GM20000 (cell line): ENCODE measurements around the gene SPINK8.

Experiments used
- DNase-seq: peaks from one replicate; pipeline ENCODE4 v3.0.0; 2012; ENCODE audit warnings: low spot score
- CTCF ChIP-seq: IDR thresholded peaks from 2 replicates; pipeline ENCODE4 v1.5.1; 2012; ENCODE audit warnings: mild to moderate bottlenecking, control low read depth; ENCODE audit errors: extremely low read depth, missing control alignments

The SPINK8 gene

DNA sequence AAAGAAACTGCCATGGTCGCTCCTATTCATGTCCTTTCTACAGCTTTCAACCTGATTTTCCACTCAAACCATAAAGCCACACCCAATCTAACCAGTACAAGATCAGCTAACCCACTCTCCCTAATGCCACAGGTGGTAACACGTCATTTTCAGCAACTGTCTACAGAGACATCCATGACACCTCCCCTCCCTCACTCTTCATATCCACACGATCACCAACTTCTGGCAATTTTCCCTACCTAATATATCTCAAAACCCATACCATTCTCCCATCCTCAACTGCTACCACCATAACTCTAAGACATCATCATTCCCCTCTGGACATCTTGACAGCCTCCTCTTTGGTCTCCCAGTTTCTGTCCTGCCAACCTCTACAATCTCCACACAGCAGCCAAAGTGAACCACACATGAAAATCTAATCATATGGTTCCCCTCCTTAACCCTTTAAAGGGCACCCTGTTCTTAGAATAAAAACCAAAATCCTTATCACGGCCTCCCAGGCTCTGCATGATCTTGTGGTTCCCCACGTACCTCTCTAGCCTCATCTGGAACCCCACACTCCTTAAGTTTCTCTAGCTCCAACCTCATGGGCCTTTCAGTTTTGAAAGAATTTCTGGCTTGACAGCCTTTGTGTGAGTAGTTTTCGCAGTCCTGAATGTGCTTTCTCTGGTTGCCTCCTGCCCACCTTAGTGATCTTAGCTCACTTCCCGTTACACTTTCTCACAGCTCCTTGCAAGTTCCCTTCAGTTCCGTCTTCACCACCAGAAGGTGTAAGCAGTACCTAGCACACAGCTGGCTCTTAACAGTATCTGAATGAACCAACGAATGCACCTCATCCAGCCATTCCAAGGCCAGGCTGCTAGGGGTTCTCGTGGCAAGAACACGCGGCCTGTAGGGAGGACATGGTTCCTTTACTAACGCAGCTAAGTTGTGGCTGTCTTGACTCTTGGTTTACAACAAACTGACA is 33.4 kb downstream of the SPINK8 start:
- DNase-seq: peak; percentile 73
- no peak for TF ChIP-seq CTCF

GRCh38 chr3:48297111-48297810 is 36.2 kb downstream of the SPINK8 start:
- TF ChIP-seq CTCF: no peak
- no peak for DNase-seq

GRCh38 chr3:48296699-48297098 is 36.8 kb downstream of the SPINK8 start:
- TF ChIP-seq CTCF: no peak
- DNase-seq: no peak

DNA sequence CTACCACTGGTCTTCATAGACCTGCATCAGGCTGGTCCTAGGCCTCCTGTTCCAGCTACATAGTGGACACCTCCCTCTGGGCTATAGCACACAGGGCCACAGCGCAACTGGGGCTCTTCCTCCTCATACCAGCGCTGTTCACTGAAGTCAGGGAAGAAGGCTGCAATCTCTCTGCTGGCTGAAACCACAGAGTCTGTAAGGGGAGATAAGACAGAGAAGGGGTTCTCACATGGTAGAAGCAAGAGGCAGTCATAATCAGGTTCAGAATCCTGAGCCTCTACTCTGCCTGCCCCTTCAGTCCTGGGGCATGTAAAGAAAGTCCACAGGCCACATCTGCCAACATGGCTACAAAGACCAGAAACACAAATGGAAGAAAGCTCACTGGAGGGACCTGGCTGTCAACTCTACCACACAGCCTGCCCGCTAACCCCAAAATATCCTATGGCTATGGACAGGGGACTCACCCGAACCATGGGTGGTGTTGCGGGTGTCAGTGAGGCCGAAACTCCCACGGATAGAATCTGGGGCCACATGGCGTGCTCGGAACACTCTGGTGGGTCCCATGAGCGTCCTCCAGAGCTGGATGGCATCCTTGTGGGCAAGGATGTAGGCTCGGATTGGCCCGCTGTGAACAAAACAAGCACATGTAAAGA is 38.7 kb downstream of the SPINK8 start:
- no peak for DNase-seq
- TF ChIP-seq CTCF: no peak

DNA sequence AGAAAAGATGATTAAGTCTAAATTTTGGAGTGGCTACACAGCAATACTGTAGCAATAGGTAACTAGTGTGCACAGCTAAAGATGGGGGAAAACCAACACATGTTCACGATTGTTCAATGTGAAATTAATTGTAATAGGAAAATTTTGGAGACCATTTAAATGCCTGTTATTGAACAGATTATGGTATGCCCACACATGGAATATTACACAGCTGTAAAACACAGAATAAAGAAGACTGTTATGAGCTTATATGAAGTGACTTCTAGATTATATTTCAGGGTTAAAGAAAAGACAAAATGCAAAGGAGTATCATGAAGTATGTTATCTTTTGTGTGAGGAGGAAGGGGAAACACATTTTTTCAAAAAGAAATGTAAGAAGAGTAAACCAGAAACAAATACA is 43.8 kb downstream of the SPINK8 start:
- no peak for DNase-seq
- no peak for TF ChIP-seq CTCF

- no peak for TF ChIP-seq CTCF
- no peak for DNase-seq
Measured at GRCh38 chr3:48287034-48287433, 46.4 kb downstream of the SPINK8 start.

DNA sequence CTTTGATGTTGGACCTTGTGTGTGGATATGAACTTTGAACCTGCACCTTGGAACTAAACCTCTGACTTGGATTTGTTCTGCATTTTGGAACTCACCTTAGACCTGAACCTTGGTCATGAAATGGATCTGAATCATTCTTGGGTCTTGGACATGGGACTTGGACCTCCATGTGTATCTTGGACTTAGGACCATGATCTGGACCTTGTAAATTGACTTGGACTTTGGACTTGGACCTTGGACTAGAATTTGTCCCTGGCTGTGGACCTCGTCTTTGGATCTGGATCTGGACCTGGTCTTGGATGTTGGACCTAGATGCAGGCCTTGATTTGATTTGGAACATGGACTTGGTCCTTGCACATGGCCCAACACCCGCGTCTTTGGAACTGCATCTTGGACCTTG is 47.2 kb downstream of the SPINK8 start:
- DNase-seq: no peak

More for the DNA sequence above, 47.2 kb downstream of the SPINK8 start:
- no peak for TF ChIP-seq CTCF
